Epithelial cell of esophagus (primary cell): ENCODE measurements around the gene IQGAP1.
"Not testable (repeated sequence)": the region's sequence is repeated elsewhere in the genome, so short reads cannot be mapped to it uniquely, and the experiment has no call there.

Experiments
- DNase-seq: peaks from one replicate; pipeline ENCODE4 v3.0.0; 2010; ENCODE audit warnings: low read depth
- H3K4me3 ChIP-seq: 2 replicates; pipeline ENCODE4 v1.5.1; 2011; ENCODE audit warnings: mild to moderate bottlenecking, low read length, control low read depth
- CTCF ChIP-seq: IDR thresholded peaks from 2 replicates; pipeline ENCODE4 v1.5.1; 2011; ENCODE audit warnings: low read depth, mild to moderate bottlenecking, low read length, control low read depth, inconsistent platforms; ENCODE audit not compliant: insufficient read depth; ENCODE audit errors: missing control alignments

The IQGAP1 gene

GRCh38 chr15:90497376-90497775, 109.3 kb downstream of the IQGAP1 start:
- no peak for DNase-seq
- H3K4me3 ChIP-seq: no peak overlapping the region
- TF ChIP-seq CTCF: no peak

DNA sequence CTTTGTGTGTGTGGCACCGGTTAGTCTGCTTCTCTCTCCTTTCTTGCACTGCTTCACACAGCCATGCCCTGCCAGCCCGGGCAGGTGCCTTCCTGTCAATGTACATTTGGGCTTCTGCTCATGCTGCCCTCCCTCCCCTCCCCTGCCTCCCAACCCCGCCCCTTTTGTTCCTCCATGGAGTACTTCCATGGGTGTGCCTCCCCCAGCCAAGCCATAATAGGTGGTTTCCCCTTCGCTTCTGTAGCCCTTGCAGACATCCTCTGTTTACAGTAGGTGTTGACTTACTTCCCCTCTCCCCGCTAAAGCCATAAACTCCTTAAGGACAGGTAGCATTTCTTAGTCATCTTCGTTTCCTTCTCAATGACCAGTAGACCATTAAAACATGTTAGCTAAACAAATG, 109.9 kb downstream of the IQGAP1 start:
- DNase-seq: peak; percentile 71
- H3K4me3 ChIP-seq: no peak overlapping the region
- no peak for TF ChIP-seq CTCF

DNA sequence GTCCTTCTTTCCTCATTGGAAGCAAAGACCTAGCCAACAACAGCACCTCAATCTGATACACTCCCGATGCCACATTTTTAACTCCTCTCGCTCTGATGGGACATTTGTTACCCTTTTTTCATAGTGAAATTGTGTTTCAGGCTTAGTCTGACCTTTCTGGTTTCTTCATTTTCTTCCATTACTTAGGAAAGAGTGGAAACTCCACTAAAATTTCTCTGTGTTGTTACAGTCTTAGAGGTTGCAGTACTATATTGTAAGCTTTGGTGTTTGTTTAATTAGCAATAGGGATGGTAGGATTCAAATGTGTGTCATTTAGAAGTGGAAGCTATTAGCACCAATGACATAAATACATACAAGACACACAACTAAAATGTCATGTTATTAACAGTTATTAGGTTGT, 112.1 kb downstream of the IQGAP1 start:
- no peak for TF ChIP-seq CTCF
- DNase-seq: no peak
- H3K4me3 ChIP-seq: no peak overlapping the region

- TF ChIP-seq CTCF: no peak
- no peak overlapping the region for H3K4me3 ChIP-seq
- DNase-seq: no peak
Observed at GRCh38 chr15:90501898-90502297, 113.9 kb downstream of the IQGAP1 start.

- not testable (repeated sequence) for DNase-seq, H3K4me3 ChIP-seq
Observed at GRCh38 chr15:90510781-90511180, 122.7 kb downstream of the IQGAP1 start.

GRCh38 chr15:90511211-90511618, 123.2 kb downstream of the IQGAP1 start:
- H3K4me3 ChIP-seq, DNase-seq: not testable (repeated sequence)

GRCh38 chr15:90512276-90512675, 124.2 kb downstream of the IQGAP1 start:
- TF ChIP-seq CTCF: no peak

DNA sequence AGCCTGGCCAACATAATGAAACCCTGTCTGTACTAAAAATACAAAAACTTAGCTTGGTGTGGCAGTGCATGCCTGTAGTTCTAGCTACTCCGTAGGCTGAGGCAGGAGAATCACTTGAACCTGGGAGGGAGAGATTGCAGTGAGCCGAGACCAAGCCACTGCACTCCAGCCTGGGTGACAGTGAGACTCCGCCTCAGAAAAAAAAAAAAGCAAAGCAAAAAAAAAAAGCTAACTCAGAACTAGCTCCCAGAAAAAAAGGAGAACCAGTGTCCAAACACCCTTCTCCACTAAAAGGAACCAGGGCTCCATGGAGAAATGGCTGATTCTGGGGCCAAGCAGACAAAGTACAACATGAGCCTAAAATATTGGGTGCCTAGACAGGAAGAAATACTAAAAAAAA, 124.9 kb downstream of the IQGAP1 start:
- H3K4me3 ChIP-seq: no peak overlapping the region
- no peak for DNase-seq
- no peak for TF ChIP-seq CTCF

More at GRCh38 chr15:90512276-90512675, 124.2 kb downstream of the IQGAP1 start:
- DNase-seq: no peak
- no peak overlapping the region for H3K4me3 ChIP-seq
